HUES48 (cell line): ENCODE results near the gene HPSE.
"Not testable (repeated sequence)": the region's sequence is repeated elsewhere in the genome, so short reads cannot be mapped to it uniquely, and the experiment has no call there.

Experiments
- H3K27ac ChIP-seq: one replicate; pipeline ENCODE4 v1.7.0; 2013; ENCODE audit warnings: low read depth, low read length, inconsistent platforms
- H3K27me3 ChIP-seq: 2 replicates; pipeline ENCODE4 v1.6.1; 2013; ENCODE audit warnings: mild to moderate bottlenecking, low read length; ENCODE audit not compliant: control insufficient read depth, insufficient read depth
- H3K36me3 ChIP-seq: 2 replicates; pipeline ENCODE4 v1.6.1; 2013; ENCODE audit warnings: low read length; ENCODE audit not compliant: control insufficient read depth, insufficient read depth
- H3K4me1 ChIP-seq: 2 replicates; pipeline ENCODE4 v1.6.1; 2013; ENCODE audit warnings: mild to moderate bottlenecking, low read length; ENCODE audit not compliant: control insufficient read depth, insufficient read depth
- H3K4me3 ChIP-seq: 2 replicates; pipeline ENCODE4 v1.5.1; 2013; ENCODE audit warnings: mild to moderate bottlenecking, low read depth, low read length
- H3K9ac ChIP-seq: 2 replicates; pipeline ENCODE4 v1.6.1; 2013; ENCODE audit warnings: mild to moderate bottlenecking, low read depth, low read length, moderate library complexity
- H3K9me3 ChIP-seq: 2 replicates; pipeline ENCODE4 v1.6.1; 2013; ENCODE audit warnings: low read length; ENCODE audit not compliant: control insufficient read depth, insufficient read depth

The HPSE gene

DNA sequence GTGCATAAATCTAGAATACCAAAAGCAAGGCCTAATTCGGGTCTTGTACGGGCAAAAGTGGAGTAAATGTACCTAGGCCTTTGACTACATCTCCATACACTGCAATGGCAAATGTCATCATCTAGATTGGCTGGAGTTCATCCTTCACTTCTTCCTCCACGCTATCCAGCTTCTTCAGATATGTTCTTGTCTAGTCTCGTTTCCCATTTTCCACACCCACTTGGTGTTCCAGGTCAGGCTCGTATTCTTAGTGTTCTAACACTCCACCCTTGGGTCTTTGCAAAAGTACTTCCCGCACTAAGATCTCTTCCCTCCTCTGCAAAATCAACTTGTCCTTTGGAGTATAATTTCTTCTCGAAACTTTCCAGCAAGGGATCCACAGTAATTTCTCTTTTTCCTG lies 51.5 kb downstream of the HPSE start:
- H3K9me3 ChIP-seq, result no peaks in the 10 kb centered on the region
- no peak overlapping the region for H3K9ac ChIP-seq
- H3K4me1 ChIP-seq, result peaks cover 6% of the 10 kb centered on the region; the same call in 1 of the 2 replicates
- H3K36me3 ChIP-seq, result peaks cover 7% of the 10 kb centered on the region; the same call in 1 of the 2 replicates
- peak overlapping the region; percentile 87; the same call in 1 of the 2 replicates for H3K4me3 ChIP-seq
- peaks cover 12% of the 10 kb centered on the region for H3K27me3 ChIP-seq
- no peak overlapping the region for H3K27ac ChIP-seq

DNA sequence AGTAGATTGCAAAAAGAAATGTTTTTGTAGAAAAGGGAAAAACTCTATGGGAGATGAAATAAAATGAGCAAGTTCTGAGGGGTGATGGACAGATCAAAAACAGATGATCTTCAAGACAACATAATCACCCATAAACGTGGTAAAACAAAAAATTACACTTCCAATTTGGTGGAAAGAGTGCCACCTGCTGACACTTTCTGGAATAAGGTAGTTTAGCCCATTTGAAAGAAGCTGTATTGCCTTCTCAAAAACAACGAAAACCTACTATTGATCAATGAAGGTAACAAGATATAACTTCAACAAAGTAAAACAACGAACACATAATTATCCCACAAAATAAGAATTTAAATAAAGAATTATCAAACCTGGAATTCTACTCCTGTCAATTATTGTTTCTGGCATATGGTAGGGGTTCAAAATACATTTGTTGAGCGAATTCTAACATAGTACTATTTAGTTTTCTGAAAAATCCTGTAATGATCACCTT lies 52.6 kb downstream of the HPSE start:
- Histone ChIP-seq H3K27me3 (peaks cover 12% of the 10 kb centered on the region), H3K27ac (no peak overlapping the region), H3K9ac (no peak overlapping the region), H3K4me1 (peaks cover 6% of the 10 kb centered on the region; the same call in 1 of the 2 replicates), H3K4me3 (no peak overlapping the region), H3K36me3 (peaks cover 11% of the 10 kb centered on the region; the same call in 1 of the 2 replicates), H3K9me3 (no peaks in the 10 kb centered on the region)

DNA sequence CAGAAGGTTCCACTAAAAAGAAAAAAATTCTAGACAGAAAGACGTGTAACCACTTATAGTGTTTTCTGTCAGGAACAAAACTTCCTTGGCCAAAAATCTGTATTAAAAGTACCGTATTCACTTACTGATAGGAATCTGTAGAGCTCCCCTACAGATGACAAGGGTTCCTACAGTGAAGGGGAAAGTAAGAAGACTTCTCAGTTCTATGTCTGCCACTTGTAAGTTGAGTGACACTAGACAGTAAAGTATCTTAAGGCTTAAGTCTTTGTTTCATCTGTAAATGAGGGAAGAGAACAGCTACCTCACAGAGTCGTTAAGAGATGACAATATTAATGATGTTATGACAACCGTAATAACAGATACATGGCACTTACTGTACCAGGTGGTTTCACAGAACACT lies 53.3 kb downstream of the HPSE start:
- Histone ChIP-seq H3K4me3 (no peak overlapping the region), H3K36me3 (peaks cover 14% of the 10 kb centered on the region; the same call in 1 of the 2 replicates), H3K4me1 (peaks cover 6% of the 10 kb centered on the region; the same call in 1 of the 2 replicates), H3K27ac (no peak overlapping the region), H3K9me3 (no peaks in the 10 kb centered on the region), H3K9ac (no peak overlapping the region), H3K27me3 (peaks cover 12% of the 10 kb centered on the region)

DNA sequence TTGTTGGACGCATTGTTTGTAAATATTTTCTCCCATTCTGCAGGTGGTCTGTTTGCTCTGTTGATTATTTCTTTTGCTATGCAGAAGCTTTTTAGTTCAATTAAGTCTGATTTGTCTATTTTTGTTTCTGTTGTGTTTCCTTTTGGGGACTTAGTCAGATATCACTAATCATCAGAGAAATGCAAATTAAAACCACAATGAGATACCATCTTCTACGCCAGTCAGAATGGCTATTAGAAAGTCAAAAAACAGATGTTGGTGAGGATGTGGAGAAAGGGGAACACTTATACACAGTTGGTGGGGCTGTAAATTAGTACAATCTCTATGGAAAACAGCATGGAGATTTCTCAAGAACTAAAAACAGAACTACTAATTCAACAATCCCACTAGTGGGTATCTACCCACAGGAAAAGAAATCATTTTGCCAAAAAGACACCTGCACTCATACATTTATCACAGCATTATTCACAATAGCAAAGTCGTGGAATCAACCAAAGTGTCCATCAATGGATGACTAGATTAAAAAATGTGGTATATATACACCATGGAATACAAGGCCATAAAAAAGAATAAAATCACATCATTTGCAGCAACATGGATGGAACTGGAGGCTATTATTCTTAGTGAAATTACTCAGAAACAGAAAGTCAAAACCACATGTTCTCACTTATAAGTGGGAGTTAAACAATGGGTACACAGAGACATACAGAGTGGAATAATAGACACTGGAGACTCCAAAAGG lies 58.2 kb downstream of the HPSE start:
- no peak overlapping the region for H3K27ac ChIP-seq
- H3K9ac ChIP-seq, result no peak overlapping the region
- H3K4me1 ChIP-seq, result 0 out of 2 replicates have a peak, but pooled peaks cover under 1% of the 10 kb centered on the region
- no peaks in the 10 kb centered on the region for H3K9me3 ChIP-seq
- H3K36me3 ChIP-seq, result peaks cover 34% of the 10 kb centered on the region
- H3K4me3 ChIP-seq, result no peak overlapping the region
- no peaks in the 10 kb centered on the region for H3K27me3 ChIP-seq

DNA sequence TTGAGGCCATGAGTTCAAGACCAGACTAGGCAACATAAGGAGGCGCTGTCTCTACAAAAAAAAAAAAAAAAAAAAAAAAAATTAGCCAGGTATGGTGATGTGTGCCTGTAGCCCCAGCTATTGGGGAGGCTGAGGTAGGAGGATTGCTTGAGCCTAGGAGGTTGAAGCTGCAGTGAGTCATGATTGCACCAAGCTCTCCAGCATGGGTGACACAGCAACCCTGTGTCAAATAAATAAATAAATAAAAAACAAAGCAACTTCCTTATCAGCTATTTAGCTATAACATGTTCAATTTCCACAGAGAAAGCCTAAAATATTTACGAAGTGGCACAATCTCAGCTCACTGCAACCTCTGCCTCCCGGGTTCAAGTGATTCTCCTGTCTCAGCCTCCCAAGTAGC lies 60.7 kb downstream of the HPSE start:
- H3K9me3 ChIP-seq, H3K27ac ChIP-seq, H3K4me1 ChIP-seq, H3K27me3 ChIP-seq, H3K4me3 ChIP-seq, H3K9ac ChIP-seq: not testable (repeated sequence)
- H3K36me3 ChIP-seq, result peaks cover 39% of the 10 kb centered on the region

DNA sequence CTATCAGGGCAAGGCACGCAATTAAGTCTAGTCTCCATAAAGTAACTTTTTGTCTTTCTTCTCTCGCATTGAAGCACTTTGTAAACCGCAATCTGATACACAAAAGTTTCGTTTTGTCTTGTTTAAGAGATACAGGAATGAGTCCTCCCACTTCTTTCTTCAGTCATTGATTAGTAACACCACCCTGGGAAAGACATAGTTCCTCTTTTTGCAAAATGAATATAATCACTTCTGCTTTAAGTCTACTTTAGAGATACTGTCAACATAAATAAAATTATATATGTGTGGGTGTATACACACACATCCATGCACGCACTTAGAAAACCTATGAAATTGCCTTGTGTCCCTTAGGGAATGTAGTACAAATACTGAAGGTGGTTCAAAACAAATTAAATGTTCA lies 61.7 kb downstream of the HPSE start:
- no peaks in the 10 kb centered on the region for H3K9me3 ChIP-seq
- peaks cover 40% of the 10 kb centered on the region for H3K36me3 ChIP-seq
- no peak overlapping the region for H3K4me3 ChIP-seq
- no peak overlapping the region for H3K9ac ChIP-seq
- no peak overlapping the region for H3K27ac ChIP-seq
- H3K4me1 ChIP-seq, result no peaks in the 10 kb centered on the region
- H3K27me3 ChIP-seq, result no peaks in the 10 kb centered on the region

DNA sequence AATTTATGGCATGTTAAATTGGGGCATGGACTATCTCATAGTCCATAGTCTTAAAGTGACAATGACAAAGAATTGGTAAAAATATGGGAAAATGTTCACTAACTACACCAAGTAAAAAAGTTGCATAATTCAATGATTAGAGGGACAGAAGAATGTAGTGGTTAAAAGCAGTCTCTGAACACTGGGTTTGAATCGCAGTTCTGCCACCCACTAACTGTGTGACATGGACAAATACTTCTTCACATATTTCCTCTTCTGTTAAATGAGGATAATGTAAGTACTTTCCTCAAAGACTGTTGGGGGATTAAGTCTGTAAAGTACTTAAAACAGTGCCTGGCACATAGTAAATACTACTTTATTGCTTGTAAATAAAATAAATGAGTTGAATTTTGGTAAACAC lies 65.4 kb downstream of the HPSE start:
- Histone ChIP-seq H3K9ac (no peak overlapping the region), H3K27ac (no peak overlapping the region), H3K4me1 (no peaks in the 10 kb centered on the region), H3K27me3 (no peaks in the 10 kb centered on the region), H3K36me3 (peaks cover 52% of the 10 kb centered on the region), H3K9me3 (no peaks in the 10 kb centered on the region), H3K4me3 (no peak overlapping the region)

DNA sequence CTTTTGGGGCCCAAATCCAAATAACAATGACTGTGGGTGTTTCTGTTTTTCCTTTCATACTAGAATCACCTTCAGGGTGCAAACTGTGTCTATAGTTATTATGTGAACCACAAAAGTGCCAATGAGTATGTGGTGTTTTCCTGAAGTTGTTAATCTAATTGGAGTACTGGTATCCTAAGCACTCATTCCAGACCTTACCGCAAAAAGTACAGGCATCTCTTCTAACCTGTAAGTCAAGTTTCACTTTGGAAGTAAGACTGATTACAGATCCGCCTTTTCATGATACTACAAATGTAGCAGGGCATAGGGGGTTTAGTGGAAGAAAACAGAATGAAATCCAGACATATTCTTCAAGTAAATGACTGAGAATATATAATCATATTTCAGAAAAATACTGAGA lies 66.2 kb downstream of the HPSE start:
- Histone ChIP-seq H3K4me1 (no peaks in the 10 kb centered on the region), H3K27me3 (no peaks in the 10 kb centered on the region), H3K27ac (no peak overlapping the region), H3K9me3 (no peaks in the 10 kb centered on the region), H3K9ac (no peak overlapping the region), H3K4me3 (no peak overlapping the region), H3K36me3 (peaks cover 57% of the 10 kb centered on the region)

DNA sequence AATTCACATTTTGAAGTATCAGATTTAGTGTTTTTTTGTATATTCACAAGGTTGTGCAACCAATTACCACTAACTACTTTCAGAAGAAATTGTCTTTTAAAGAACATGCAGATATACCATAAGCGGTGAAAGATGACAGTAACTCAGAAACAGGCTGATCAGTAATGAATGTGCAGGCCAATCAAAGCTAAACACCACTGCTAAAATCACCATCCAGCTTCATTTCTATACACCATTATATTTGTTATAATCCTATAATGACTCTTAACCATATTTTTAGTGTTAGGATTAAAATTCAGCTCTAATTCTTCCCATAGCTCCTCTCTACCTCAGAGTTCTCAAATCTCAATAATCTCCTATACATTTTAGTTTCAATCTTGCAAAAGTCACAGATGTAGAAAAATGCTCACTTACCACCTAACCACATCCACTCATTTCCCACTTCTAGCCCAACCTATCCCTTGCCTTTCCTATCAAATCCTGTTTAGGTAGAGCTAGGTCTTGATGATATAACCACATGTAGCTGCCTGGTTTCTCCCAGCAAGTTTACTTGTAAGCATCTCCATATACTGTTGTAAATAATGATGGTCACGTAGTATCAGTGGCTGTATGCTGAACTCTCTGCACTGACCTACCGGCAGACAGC lies 66.7 kb downstream of the HPSE start:
- Histone ChIP-seq H3K36me3 (peaks cover 52% of the 10 kb centered on the region), H3K9me3 (no peaks in the 10 kb centered on the region), H3K27me3 (no peaks in the 10 kb centered on the region), H3K27ac (no peak overlapping the region), H3K9ac (no peak overlapping the region), H3K4me1 (no peaks in the 10 kb centered on the region), H3K4me3 (no peak overlapping the region)

DNA sequence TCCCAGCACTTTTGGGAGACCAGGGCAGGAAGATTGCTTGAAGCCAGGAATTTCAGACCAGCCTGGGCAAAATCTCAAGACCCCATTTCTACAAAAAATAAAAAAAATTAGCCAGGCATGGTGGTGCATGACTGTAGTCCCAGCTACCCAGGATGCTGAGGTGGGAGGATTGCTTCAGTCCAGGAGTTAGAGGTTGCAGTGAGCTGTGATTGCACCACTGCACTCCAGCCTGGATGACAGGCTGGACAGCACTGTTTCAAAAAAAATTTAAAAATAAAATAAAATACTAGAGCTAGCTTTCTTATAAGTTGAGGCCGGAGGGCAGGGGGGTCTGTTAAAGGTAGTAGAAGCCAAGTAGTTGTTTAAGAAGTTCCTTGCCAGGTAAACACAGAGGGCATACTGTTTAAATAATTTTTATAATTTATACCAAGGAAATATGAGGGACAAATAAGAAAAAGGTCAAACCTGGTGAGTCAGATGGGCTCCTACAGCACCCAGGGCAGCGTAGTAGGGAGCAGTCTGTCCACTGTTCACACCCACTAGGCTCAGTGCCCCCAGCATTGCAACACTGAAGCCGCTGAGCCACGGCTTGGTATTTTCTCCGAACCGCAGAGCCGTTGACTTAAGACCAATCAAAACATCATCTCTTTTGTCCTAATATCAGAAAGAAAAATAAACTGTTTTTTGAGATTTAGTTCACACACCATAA lies 67.4 kb downstream of the HPSE start:
- Histone ChIP-seq H3K36me3 (peaks cover 51% of the 10 kb centered on the region), H3K27me3 (no peaks in the 10 kb centered on the region), H3K9ac (no peak overlapping the region), H3K9me3 (no peaks in the 10 kb centered on the region), H3K27ac (no peak overlapping the region), H3K4me3 (no peak overlapping the region), H3K4me1 (no peaks in the 10 kb centered on the region)

DNA sequence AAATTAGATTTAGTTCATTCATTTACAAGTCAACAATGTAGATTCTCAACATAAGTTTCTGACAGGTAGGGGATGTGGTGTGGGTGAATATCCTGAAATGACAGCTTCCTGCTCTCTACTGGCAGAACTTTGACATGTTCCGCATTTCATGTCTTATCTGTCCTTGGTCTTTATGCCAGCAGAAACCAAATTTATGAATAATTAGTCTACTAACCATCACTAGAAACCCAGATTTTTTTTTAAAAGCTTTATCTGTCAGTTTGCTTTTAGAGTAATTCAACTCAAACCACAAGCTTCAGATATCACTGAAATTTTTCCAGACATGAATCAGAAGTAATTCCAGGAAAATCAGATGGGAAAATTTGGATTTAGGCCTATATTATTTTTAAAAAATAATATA lies 68.0 kb downstream of the HPSE start:
- Histone ChIP-seq H3K27ac (no peak overlapping the region), H3K27me3 (no peaks in the 10 kb centered on the region), H3K4me1 (no peaks in the 10 kb centered on the region), H3K36me3 (peaks cover 51% of the 10 kb centered on the region), H3K9me3 (no peaks in the 10 kb centered on the region), H3K9ac (no peak overlapping the region), H3K4me3 (no peak overlapping the region)
